HG03039 (cell line): ENCODE data around the gene NSL1.

ENCODE experiments used
- ATAC-seq: cut with Tn5 transposase; IDR thresholded peaks from one replicate; pipeline ENCODE4 v1.9.1; 2021; ENCODE audit warnings: mild to moderate bottlenecking, moderate library complexity; ENCODE audit not compliant: unreplicated experiment

Gene NSL1

DNA sequence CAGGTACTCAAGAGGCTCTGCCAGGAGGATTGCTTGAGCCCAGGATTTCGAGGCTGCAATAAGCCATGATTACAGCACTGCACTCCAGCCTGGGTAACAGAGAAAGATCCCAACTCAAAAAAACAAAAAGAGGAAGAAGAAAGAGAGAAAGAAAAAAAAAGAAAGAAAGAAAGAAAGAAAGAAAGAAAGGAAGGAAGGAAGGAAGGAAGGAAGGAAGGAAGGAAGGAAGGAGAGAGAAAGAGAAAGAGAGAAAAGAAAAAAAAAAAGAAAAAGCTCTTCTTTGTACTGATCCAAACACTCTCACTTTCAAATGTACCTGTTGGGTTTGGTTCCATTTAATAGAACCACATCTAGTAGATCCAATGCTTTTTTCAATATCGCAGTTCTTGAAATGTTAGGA lies 103.8 kb downstream of the NSL1 start:
- no peak for ATAC-seq

DNA sequence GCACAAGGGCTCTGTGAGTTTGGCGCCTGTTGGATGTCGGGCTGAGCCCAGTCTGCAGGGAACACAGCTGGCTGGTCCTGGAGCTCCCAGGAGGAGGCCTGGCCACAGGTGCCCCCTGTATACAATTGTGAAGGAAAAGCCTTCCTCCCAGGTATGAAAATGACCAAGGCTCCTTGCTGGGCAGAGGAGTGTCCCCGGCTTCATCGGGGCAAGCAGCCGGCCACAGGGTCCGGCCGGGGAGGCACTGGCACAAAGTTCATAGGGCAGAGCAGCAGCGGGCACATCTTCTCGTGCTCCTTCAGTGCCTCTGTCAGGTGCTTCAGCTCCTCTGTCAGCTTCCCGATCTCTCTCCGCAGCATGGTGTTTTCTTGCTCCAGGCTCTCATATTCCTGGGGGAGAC lies 105.0 kb downstream of the NSL1 start:
- ATAC-seq, result no peak

DNA sequence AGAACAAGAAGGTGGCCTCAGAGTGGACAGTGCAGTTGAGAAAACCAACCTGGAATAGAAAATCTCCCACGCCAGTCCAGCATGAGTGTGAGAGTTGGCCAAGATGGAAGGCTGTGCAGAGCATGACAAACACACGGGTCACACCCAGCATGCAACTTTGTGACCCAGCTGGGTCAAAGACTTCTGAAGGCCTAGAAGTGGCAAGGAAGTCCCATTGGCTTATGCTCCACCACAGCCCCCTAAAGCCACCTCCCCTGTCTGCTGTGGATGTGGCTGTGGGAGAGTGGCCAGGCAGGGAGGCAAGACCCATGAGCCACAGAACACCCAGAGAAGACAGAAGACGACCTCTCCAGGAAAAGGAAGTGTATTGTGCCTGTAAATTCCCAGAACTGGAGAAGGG lies 105.5 kb downstream of the NSL1 start:
- ATAC-seq, result no peak

DNA sequence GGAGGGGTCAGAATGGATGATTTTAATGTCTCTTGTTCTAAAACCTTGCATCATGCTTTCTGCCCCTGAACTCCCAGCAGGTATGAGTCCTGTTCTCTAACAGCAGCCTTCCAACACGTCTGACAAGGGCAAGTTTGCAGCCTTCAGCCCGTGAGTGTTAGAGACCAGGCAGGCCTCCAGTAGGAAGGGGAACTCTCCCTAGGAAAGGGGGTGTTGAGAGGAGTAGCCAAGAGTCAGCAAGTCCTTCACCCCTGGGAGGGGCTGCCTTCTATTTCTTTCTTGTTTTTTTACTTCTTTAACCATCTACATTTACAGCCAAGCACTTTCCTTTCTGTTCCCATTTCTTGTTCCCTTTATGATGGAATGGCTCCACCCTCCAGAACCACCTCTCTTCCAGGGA lies 106.1 kb downstream of the NSL1 start:
- no peak for ATAC-seq

DNA sequence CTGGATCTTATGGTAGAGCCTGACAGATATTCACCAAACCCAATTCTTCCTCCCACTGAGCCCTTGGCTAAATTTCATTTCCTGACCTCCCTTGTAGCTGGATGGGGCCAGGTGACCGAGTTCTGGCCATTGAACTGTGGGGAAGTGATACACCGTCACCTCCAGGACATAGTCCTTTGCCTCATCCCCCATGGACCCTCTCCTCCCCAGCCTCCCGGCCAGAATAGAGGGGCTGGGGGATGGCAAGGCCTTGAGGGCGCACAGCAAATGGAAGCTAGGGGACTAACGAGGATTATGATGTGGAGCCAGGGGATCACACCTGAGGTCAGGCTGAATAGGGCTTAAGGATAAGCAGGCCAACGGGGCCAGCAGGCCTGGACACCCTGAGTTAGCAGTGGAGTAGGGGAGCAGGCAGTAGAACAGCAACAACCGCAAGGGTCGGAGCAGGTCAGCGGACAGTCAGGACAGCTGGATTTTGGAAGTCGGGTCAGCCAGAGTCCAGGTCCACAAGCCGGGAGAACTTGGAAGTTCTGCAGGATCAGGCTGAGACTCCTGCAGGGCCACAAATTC lies 107.0 kb downstream of the NSL1 start:
- ATAC-seq, result no peak

DNA sequence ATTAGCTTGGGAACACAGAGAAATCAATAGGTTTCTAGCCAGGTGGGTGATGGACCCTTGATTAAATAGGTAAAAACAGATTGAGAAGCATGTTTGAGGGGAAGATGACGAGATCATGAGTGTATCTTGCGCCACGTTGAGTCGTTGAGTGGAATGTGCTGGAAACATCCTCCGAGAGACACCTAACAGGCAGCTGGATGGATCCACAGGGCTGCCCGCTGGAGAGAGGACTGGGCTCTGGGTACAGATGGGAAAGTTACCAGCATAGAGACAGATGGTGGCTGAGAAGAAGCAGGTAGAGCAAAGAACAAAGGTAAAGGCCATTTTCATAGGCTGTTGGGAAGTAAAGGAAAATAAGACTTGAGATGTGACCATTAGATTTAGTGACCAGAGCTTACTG lies 107.5 kb downstream of the NSL1 start:
- no peak for ATAC-seq

DNA sequence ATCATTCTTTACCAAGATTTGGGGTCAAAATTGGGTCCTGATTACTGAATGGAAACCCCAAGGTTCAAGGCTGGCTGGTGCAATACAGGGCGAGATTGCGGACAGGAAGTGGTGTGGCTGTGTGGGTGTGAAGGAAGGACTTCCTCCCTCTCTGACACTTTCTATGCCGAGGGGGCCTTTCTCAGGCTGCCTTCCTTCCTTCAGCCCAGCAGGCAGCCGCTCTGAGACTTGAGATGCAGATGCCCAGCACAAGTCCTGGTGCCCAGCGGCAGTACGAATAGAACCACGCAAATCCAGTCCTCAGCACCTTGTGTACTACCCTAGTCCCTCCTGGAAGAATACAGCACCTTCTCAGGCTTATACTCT lies 108.2 kb downstream of the NSL1 start:
- peak; percentile 44 for ATAC-seq

DNA sequence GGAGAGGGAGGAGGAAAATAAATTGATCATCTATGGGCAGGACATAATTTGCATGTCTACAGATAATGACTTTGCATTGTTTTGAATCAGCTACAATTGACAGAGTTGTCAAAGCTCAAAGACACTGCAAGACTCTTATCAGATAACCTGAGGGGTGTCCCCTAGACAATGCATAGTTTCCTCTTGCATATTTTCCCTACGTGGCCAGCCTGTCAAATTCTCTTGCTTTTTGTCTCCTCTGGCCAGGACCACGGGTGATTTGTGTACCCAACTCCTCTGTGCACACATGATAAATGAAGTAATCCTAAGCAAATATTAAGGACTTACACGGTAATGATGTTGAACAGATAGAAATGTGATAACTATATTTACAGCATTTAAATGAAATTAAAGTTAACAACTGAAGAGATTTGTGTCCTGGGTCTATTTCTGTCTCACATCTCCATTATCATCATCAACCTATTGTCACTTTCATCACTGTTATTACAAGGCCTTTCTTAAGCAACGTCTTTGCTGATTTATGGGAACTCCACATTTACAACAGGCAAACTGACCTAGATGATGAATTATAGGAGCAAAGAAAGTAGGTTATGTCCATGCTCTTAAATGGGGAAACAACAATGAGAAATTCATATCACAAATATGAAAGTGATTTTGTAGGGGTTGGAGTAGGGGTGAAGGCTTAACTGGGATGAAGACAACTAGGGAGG lies 110.7 kb downstream of the NSL1 start:
- no peak for ATAC-seq

DNA sequence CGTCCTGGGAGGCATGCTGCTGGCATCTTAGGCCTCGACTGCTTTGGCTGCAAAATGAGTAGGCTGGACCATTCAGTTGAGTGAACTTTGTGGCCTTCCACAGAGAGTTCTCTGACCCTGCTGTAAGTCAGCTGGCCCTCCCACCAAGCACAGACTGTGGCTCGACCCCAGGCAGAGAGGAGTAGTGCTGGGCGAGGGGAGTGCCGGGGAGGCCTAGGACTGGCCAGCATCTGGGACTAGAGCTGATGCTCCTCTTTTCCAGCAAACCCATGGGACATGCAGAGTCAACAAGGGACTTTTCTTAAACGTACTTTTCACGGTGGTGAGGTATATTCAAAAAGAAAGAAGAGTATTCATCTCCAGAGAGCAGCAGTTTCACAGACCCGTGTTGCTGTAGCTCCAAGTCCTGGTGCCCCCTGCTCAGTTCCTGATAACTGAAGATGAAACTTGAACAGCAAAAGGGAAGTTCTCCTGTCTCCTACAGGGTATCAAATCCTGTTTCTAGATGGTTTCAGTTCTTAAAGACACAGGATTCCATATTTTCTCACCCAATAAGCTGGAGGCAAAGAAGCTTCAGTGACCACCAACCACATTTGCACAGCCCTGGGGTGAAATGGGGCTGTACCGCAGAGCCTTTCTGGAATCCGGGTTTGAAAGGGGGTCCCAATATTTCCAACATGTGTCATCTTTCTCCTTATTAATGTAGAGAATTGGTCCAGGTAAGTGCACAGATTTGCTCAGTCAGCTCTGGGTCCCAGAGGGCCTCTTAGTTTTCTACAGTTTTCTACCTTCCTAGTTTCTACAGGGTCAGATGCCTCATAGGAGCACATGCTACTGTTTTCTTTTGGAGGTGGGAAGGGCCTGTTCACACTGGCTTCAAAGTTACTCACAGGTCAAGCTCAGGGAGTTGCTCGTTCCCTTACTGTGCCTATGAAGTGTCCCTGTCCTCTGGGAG lies 112.8 kb downstream of the NSL1 start:
- peak; percentile 53 for ATAC-seq

DNA sequence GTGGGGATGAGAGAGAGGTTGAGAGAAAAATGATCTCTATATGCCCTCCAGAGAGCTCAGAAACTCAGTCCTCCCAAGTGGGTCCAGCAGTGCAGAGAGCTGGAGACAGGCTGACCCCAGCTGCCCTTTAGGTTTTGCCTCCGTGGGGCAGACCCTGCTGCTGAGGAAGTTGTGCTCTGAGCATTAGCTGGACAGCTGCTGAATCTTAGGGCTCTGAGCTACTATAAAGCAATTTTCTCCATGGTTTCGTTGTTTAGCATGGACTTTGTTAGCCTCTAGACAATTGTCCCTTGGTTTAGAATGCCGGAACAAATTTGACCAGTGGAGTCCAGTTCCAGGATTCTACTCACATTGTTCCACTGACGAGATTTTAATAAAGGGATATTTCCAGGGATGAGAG lies 114.0 kb downstream of the NSL1 start:
- ATAC-seq, result no peak

DNA sequence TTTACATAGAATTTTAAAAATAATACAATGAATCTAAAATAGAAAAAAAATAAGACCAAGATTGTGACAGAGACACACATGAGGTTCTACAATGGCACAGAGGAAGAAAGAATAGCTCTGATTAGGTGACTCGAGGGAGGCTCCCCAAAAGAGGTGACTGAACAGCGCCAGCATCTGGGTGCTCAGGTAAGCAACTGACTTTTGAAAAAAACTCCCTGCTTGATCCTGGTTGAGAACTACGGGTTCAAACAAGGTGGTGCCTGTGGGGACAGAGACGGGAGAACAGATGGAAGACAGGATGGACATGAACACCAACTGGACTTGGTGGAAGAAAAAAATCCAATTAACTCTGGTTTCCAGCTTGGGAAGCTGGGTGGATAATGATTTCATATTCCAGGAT lies 114.4 kb downstream of the NSL1 start:
- ATAC-seq, result no peak
